Measurements from ENCODE around the gene C16orf54. TPM values are rescaled to one million over a fixed set of nuclear protein-coding genes. Genes with fewer than 3 reads are reported as not detected.
"Not testable (repeated sequence)": the region's sequence is repeated elsewhere in the genome, so short reads cannot be mapped to it uniquely, and the experiment has no call there.

C16orf54 gene
- total RNA-seq, 2 donors from 2014 or later = 1.1 to 1.2 TPM

DNA sequence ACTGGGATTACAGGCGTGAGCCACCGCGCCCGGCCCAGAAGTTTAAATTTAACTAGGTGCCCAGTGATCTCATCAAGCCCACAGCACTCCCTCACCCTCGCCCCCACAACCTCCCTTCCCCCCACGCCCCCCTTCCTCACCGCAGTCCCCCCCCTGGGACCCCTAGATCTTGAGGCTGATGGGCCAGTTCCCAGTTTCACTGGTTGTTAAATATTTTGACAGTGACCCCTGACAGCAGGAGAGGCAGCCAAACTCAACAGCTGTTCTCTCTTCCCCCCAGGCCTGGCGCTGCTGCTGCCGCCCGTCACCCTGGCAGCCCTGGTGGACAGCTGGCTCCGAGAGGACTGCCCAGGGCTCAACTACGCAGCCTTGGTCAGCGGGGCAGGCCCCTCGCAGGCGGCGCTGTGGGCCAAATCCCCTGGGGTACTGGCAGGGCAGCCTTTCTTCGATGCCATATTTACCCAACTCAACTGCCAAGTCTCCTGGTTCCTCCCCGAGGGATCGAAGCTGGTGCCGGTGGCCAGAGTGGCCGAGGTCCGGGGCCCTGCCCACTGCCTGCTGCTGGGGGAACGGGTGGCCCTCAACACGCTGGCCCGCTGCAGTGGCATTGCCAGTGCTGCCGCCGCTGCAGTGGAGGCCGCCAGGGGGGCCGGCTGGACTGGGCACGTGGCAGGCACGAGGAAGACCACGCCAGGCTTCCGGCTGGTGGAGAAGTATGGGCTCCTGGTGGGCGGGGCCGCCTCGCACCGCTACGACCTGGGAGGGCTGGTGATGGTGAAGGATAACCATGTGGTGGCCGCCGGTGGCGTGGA, 51.2 kb downstream of the C16orf54 start:
- intact Hi-C loops (cut with DNase I) = loop anchor here (10.0 kb wide), 1 partner anchor 330 kb away; the partner anchor contains the start of gene C16orf92
- Histone ChIP-seq H3K27ac (no peak overlapping the region), H3K27me3 (replicated peaks; ENCODE audit: insufficient read depth) (no peaks in the 10 kb centered on the region), H3K36me3 (no peaks in the 10 kb centered on the region), H3K9me3 (no peaks in the 10 kb centered on the region), H3K4me1 (replicated peaks) (no peaks in the 10 kb centered on the region), H3K4me3 (no peak overlapping the region)
- TF ChIP-seq POLR2A (IDR thresholded peaks at IDR 0.05) = no peak
- TF ChIP-seq, protein P1, sequence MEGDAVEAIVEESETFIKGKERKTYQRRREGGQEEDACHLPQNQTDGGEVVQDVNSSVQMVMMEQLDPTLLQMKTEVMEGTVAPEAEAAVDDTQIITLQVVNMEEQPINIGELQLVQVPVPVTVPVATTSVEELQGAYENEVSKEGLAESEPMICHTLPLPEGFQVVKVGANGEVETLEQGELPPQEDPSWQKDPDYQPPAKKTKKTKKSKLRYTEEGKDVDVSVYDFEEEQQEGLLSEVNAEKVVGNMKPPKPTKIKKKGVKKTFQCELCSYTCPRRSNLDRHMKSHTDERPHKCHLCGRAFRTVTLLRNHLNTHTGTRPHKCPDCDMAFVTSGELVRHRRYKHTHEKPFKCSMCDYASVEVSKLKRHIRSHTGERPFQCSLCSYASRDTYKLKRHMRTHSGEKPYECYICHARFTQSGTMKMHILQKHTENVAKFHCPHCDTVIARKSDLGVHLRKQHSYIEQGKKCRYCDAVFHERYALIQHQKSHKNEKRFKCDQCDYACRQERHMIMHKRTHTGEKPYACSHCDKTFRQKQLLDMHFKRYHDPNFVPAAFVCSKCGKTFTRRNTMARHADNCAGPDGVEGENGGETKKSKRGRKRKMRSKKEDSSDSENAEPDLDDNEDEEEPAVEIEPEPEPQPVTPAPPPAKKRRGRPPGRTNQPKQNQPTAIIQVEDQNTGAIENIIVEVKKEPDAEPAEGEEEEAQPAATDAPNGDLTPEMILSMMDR (IDR thresholded peaks at IDR 0.05) = no peak
- no peak for TF ChIP-seq POLR2AphosphoS5 (IDR thresholded peaks at IDR 0.05)
- 64% methylated on average over 29 of the region's 41 CpGs for WGBS
- DNase-seq (ENCODE audit: low spot score) = no peak

GRCh38 chr16:29692606-29693005, 53.2 kb downstream of the C16orf54 start:
- not testable (repeated sequence) for H3K27me3 ChIP-seq (replicated peaks; ENCODE audit: insufficient read depth); DNase-seq (ENCODE audit: low spot score); H3K4me1 ChIP-seq (replicated peaks); H3K27ac ChIP-seq; H3K9me3 ChIP-seq; H3K36me3 ChIP-seq; H3K4me3 ChIP-seq
- WGBS = 97% methylated on average over 26 of the region's 26 CpGs
- intact Hi-C loops (cut with DNase I) = loop anchor here (10.0 kb wide), 1 partner anchor 332 kb away; the partner anchor contains the start of gene C16orf92

Other genes with a start within 250 kb of the C16orf54 start
- gene NPIPB12, start 239.6 kb downstream of the C16orf54 start, total RNA-seq = 10 to 100 TPM; 45.7 to 87.3 TPM
- gene SPN, start 82.7 kb downstream of the C16orf54 start, total RNA-seq = 1 to 10 TPM; 1.6 to 2.0 TPM
- gene QPRT, start 66.8 kb downstream of the C16orf54 start, total RNA-seq = 10 to 100 TPM in 1 of 2 donors, 1 to 10 TPM in 1; 8.3 to 11.1 TPM
- gene ZG16, start 32.3 kb upstream of the C16orf54 start, total RNA-seq = not detected
- 10 to 100 TPM; 58.5 to 89.6 TPM for gene KIF22, start 44.8 kb upstream of the C16orf54 start, total RNA-seq
- 100 to 1,000 TPM; 180 to 188 TPM for gene MAZ, start 60.5 kb upstream of the C16orf54 start, total RNA-seq
- 10 to 100 TPM in 1 of 2 donors, 1 to 10 TPM in 1; 6.6 to 19.2 TPM for gene PRRT2, start 66.2 kb upstream of the C16orf54 start, total RNA-seq
- gene PAGR1, start 70.2 kb upstream of the C16orf54 start, total RNA-seq = 10 to 100 TPM; 64.3 to 64.4 TPM
- 100 to 1,000 TPM in 1 of 2 donors, 10 to 100 TPM in 1; 59.3 to 247 TPM for gene MVP, start 74.5 kb upstream of the C16orf54 start, total RNA-seq
- 100 to 1,000 TPM; 121 to 132 TPM for gene CDIPT, start 117.2 kb upstream of the C16orf54 start, total RNA-seq
- gene SEZ6L2, start 153.6 kb upstream of the C16orf54 start, total RNA-seq = 10 to 100 TPM; 60.7 to 62.9 TPM
- gene ASPHD1, start 154.5 kb upstream of the C16orf54 start, total RNA-seq = 1 to 10 TPM; 1.2 to 5.1 TPM
- 100 to 1,000 TPM in 1 of 2 donors, 10 to 100 TPM in 1; 15.9 to 134 TPM for gene KCTD13, start 180.2 kb upstream of the C16orf54 start, total RNA-seq
- gene TMEM219, start 216.1 kb upstream of the C16orf54 start, total RNA-seq = 100 to 1,000 TPM; 188 to 218 TPM
- 10 to 100 TPM; 43.8 to 97.4 TPM for gene TAOK2, start 227.9 kb upstream of the C16orf54 start, total RNA-seq
- gene HIRIP3, start 249.6 kb upstream of the C16orf54 start, total RNA-seq = 10 to 100 TPM; 10.8 to 22.4 TPM